ENCODE data around the gene RABGAP1L.

- no peak for TF ChIP-seq CTCF (IDR thresholded peaks at IDR 0.05 in 2 of 3, conservative IDR thresholded peaks at IDR 0.05 in 1 of 3; ENCODE audit: borderline replicate concordance in 1 of 3, insufficient read depth in 1 of 3, low read depth in 2 of 3, low read length in 2 of 3)
- TF ChIP-seq POLR2A (IDR thresholded peaks at IDR 0.05; ENCODE audit: borderline replicate concordance, extremely low read depth, insufficient read depth, insufficient read length): no peak
- no peak for TF ChIP-seq EZH2 (IDR thresholded peaks at IDR 0.05)
- no peak for TF ChIP-seq SIN3A (IDR thresholded peaks at IDR 0.05; ENCODE audit: low read depth)
- TF ChIP-seq ATF3 (IDR thresholded peaks at IDR 0.05): no peak
- TF ChIP-seq MAX (IDR thresholded peaks at IDR 0.05): no peak
- no peak for TF ChIP-seq RAD21 (IDR thresholded peaks at IDR 0.05; ENCODE audit: low read depth)
- TF ChIP-seq REST (IDR thresholded peaks at IDR 0.05; ENCODE audit: low read depth): no peak
- TF ChIP-seq SP1 (IDR thresholded peaks at IDR 0.05; ENCODE audit: low read depth): no peak
- no peak for TF ChIP-seq CBX3 (IDR thresholded peaks at IDR 0.05; ENCODE audit: low read depth)
- no peak for TF ChIP-seq CEBPB (IDR thresholded peaks at IDR 0.05; ENCODE audit: low read depth)
- TF ChIP-seq SRF (IDR thresholded peaks at IDR 0.05; ENCODE audit: low read depth): no peak
Measured at GRCh38 chr1:174736831-174737230, 577.5 kb downstream of the RABGAP1L start.

Data from HCT116 (cell line).